Inferior parietal cortex (tissue), 1 donor: ENCODE data around the gene DOCK4.

Experiments used
- DNase-seq: peaks from one replicate; pipeline ENCODE4 v3.0.0-alpha.2; 2016; ENCODE audit errors: extremely low spot score

The DOCK4 gene

GRCh38 chr7:111734954-111735660 lies 471.1 kb downstream of the DOCK4 start:
- no peak for DNase-seq

- DNase-seq, result no peak
These were observed 473.3 kb downstream of the DOCK4 start for GRCh38 chr7:111732923-111733322.

GRCh38 chr7:111730476-111731300 lies 475.5 kb downstream of the DOCK4 start:
- no peak for DNase-seq

GRCh38 chr7:111730057-111730456 lies 476.1 kb downstream of the DOCK4 start:
- no peak for DNase-seq

DNA sequence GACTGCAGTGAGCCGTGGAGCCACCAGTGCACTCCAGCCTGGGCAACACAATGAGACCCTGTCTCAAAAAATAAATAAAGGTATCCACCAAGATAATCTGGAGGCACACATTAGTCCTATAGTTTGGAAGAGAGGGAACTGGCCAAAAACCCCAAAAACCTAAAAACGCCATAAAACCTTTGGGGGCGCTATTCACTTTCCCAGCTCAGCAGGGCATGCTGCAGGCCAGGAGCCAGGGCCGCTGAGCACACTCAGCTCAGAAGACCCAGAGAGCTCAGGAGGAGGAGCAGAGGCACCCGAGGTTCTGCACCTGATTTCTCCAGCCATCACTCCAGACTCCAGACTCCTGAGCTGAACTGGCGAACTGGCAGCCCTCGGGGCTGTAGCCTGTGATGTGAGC lies 476.7 kb downstream of the DOCK4 start:
- DNase-seq, result no peak

DNA sequence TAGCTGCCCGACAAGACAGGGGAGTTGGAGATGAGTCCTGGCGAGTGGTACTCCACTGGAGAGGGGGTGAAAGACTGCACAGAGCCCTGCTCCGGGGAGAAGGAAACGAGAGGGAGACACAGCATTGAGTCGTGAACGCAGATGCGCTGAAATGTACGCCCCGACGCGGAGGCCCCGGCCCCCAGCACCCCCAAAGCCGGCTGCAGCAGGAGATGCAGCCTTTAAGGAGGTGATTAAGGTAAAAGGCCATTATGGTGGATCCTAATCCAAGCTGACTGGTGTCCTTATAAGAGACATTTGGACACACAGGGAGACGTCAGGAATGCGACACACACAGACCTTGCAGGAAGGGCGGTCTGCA lies 477.6 kb downstream of the DOCK4 start:
- DNase-seq, result no peak

GRCh38 chr7:111727905-111728634 lies 478.1 kb downstream of the DOCK4 start:
- DNase-seq, result no peak

DNA sequence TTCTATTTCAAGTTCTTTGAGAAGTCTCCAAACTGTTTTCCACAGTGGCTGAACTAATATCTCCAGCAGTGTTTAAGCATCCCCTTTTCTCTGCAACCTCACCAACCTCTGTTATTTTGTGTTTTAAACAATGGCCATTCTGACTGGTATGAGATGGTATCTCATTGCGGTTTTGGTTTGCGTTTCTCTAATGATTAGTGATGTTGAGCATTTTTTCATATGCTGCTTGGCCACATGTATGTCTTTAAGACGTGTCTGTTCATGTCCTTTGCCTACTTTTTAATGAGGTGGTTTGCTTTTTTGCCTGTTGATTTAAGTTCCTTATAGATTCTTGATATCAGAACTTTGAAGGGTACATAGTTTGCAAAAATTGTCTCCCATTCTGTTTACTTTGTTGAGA lies 487.3 kb downstream of the DOCK4 start:
- DNase-seq, result no peak

- DNase-seq, result no peak
These were observed 494.7 kb downstream of the DOCK4 start for GRCh38 chr7:111711426-111712065.

DNA sequence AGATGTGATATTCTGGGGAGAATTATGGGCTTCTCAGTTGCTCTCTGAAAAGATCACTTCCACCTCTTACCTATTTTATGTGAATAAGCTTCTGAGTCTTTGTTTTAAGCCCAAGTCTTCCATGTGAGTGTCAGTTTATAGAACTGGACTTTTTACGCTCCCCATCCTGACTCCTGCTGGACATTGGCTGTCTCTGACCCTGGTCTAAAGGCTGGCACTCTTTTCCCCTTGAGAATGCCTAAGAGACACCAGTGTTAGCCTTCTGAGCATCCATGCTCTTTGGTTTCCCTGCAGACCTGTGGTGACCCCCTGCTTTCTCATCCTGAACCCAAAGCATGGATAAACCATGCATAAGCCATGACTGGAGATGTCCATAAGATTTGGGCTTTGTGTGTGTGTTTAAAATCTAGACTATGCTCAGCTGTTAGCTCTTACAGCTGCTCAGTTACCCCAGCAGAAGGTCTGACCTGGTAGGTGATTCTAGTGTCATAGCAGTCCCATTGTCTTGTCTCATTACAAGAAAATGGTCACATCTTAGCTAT lies 495.3 kb downstream of the DOCK4 start:
- no peak for DNase-seq

GRCh38 chr7:111708072-111708471 lies 498.1 kb downstream of the DOCK4 start:
- DNase-seq, result no peak

DNA sequence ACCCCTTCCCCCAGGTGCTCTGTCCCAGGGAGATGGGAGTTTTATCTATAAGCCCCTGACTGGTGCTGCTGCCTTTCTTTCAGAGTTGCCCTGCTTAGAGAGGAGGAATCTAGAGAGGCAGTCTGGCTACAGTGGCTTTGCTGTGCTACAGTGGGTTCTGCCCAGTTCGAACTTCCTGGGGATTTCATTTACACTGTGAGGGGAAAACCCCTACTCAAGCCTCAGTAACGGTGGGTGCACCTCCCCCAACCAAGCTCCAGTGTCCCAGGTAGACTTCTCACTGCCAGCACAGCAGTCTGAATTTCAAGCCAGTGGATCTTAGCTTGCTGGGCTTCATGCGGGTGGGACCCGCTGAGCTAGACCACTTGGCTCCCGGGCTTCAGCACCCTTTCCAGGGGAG lies 500.4 kb downstream of the DOCK4 start:
- DNase-seq, result no peak

- no peak for DNase-seq
These were observed 508.4 kb downstream of the DOCK4 start for GRCh38 chr7:111697771-111698170.

DNA sequence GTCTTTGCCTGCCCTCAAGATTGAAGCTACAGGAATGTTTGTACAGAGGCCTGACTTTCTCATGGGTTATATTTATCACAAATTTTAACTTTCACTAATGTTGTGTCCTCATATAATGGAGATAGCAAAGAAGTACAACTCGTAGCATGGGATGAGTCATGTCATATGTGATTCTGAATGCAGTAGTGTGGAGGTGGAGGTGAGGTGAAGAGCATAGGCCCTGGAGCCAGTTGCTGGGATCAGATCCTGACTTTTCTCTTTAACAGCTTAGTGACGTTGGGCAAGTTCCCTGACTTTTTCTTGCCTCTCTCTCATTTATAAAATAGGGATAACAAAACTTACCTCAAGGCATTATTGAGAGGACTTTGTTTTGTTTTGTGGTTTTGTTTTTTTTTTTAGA lies 511.8 kb downstream of the DOCK4 start:
- no peak for DNase-seq

GRCh38 chr7:111690364-111691111 lies 515.7 kb downstream of the DOCK4 start:
- DNase-seq, result no peak

DNA sequence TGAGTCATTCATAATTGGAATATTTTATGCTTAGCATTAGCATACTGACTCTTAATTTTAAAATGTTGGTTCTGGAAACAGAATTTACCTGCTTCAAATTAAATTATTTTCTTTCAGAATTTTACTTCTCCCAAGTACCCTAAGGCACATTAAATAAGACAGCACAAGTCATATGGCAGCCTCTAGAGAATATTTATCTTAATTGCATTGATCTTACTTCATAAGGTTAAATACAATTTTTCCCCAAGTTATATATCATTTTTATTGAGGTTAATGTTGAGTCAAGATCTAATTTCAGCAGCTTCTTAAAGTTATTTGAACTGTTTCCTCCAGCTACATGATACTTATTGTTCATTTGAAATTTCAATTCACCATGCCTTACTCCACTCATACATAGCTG lies 520.9 kb downstream of the DOCK4 start:
- DNase-seq, result no peak

GRCh38 chr7:111682588-111683340 lies 523.4 kb downstream of the DOCK4 start:
- no peak for DNase-seq

DNA sequence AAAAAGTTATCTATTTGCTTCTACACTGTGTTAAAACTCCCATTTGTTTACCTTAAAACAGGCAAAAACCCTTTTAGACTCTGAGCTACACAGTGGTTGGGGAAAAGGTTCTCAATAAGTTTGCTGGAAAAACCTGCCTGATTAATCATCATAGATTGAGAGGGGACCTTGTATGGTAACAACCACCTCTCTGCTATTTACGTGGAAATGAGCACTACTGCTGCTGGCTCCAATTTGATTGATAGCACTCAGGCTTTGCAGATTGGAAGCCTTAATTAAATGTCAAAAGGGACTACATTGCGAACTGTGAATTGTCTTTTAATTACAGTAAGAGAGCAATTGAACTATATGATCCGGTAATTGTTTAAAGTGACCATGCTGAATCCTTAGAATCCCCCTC lies 525.0 kb downstream of the DOCK4 start:
- no peak for DNase-seq

DNA sequence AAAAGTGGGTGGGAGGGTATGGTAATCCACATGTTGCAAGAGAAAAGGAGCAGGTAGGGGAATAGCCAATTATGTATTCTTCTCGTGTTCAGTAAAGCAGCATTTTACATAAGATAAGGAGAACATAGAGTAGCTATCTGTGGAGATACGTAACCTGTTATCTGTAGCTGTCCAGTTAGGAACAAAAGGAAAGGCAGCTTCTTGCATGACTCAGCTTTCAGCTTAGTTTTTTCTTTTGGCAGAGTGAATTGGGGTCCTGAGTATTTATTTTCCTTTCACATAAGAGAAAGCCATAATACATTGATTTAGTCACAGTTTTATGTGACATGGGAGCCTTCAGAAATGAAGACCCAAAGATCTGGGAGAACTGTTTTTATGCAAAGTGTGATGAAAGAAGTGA lies 527.2 kb downstream of the DOCK4 start:
- DNase-seq, result no peak

GRCh38 chr7:111678281-111678680 lies 527.9 kb downstream of the DOCK4 start:
- DNase-seq, result no peak
